HG03097 (cell line): ENCODE results near the gene MRPL47.

ENCODE experiments used
- ATAC-seq: cut with Tn5 transposase; IDR thresholded peaks from one replicate; pipeline ENCODE4 v1.9.1; 2021; ENCODE audit not compliant: unreplicated experiment, low FRiP score

Gene MRPL47

GRCh38 chr3:179599531-179599930 is 4.9 kb downstream of the MRPL47 start:
- no peak for ATAC-seq

- no peak for ATAC-seq
These were observed 13.1 kb downstream of the MRPL47 start for GRCh38 chr3:179591313-179591712.

- ATAC-seq: no peak
These were observed 13.8 kb downstream of the MRPL47 start for GRCh38 chr3:179590669-179591068.

GRCh38 chr3:179589143-179589542 is 15.3 kb downstream of the MRPL47 start:
- ATAC-seq: no peak

GRCh38 chr3:179580992-179581391 is 23.4 kb downstream of the MRPL47 start:
- ATAC-seq: no peak

GRCh38 chr3:179565496-179565895 is 38.9 kb downstream of the MRPL47 start:
- ATAC-seq: no peak

GRCh38 chr3:179563271-179563783 is 41.1 kb downstream of the MRPL47 start:
- peak; percentile 44 for ATAC-seq

- peak; percentile 96 for ATAC-seq
These were observed 41.7 kb downstream of the MRPL47 start, which contains the start of gene ACTL6A for GRCh38 chr3:179562591-179563270. TSS of gene ACTL6A (plus strand) at chr3:179562926. CDS start at chr3:179563093, 167 bp downstream.

GRCh38 chr3:179560791-179561190 is 43.6 kb downstream of the MRPL47 start:
- ATAC-seq: no peak

GRCh38 chr3:179558742-179559364 is 45.6 kb downstream of the MRPL47 start:
- no peak for ATAC-seq

GRCh38 chr3:179551349-179552105 is 52.9 kb downstream of the MRPL47 start:
- no peak for ATAC-seq

- ATAC-seq: no peak
These were observed 57.6 kb downstream of the MRPL47 start for GRCh38 chr3:179546814-179547241.

GRCh38 chr3:179544981-179545645 is 59.3 kb downstream of the MRPL47 start:
- no peak for ATAC-seq

GRCh38 chr3:179542375-179542774 is 62.1 kb downstream of the MRPL47 start:
- no peak for ATAC-seq

GRCh38 chr3:179541596-179541995 is 62.8 kb downstream of the MRPL47 start:
- ATAC-seq: no peak

- ATAC-seq: no peak
These were observed 63.3 kb downstream of the MRPL47 start for GRCh38 chr3:179541094-179541493.
